Epidermal melanocyte (primary cell): ENCODE results near the gene BCAS3.

Source experiments
- DNase-seq: peaks from one replicate; pipeline ENCODE4 v3.0.0; 2011; ENCODE audit warnings: low spot score; ENCODE audit not compliant: insufficient read length

Gene BCAS3

DNA sequence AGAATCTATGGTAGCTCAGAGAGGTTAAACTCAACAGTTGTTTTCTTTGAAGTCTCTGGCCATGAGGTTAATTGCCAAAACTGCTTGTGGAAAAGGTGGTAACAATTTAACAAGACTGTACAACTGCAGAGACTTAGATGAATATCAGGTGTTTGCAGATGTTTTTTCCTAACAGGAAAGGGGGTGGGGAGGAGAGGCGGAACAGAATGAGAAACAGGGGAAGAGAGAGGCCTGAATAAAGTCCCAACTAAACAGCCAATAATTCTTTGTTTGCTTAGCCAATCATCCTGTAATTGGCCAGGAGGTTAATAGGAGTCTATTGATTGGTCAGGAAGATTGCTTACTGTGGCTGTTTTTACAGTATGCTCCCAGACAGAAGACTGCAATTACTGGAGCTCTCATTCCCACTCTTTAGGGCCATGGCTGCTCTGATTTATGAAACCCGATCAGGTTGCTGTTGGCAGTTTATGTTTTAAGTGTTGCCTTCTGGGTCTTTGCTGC is 472.3 kb downstream of the BCAS3 start:
- no peak for DNase-seq

DNA sequence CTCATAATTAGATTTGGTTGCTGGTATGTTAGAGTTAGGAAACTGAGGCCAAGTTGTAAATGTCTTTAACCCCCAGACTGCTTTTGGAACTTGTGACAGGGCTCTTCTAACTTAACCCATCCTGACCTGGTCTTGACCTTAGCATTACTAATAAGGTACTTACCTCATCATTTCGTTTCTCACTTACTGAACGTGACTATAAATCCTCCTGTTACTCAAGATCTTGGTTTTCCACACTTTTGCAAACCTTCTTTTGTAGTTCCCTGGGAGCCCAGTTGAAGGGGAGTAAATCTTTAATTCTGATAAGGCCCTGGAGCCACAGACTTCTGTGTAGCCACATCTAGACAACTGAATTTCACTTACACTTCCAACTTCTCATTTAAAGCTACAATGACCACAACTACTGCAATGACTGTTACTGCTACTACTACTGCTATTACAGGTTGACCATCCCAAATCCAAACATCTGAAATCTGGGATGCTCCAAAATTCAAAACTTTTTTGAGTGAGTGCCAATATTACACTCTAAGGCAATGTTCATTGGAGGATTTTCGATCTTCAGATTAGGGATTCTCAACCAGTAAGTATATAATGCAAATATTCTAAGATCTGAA is 473.1 kb downstream of the BCAS3 start:
- no peak for DNase-seq

DNA sequence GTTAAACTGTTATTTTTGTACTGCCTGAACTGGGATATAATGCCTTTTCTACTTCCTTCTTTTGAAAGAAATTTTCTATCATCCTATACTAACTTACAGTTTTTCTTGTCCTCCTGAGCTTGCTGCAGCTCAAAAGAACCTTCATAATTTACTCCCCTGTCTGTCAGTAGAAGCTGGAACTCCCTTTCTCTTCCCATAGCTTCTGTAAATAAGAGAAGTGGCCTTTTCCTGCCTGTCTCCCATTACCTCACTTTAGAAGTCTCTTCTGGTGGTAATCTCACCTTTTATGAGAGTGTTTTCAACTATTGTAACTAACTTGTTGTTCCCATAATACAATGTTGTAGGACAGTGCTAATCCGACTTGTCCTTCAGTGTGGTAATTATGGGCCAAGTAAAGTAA is 475.2 kb downstream of the BCAS3 start:
- DNase-seq, result no peak

- no peak for DNase-seq
Observed at GRCh38 chr17:61155590-61156237, 478.1 kb downstream of the BCAS3 start.

DNA sequence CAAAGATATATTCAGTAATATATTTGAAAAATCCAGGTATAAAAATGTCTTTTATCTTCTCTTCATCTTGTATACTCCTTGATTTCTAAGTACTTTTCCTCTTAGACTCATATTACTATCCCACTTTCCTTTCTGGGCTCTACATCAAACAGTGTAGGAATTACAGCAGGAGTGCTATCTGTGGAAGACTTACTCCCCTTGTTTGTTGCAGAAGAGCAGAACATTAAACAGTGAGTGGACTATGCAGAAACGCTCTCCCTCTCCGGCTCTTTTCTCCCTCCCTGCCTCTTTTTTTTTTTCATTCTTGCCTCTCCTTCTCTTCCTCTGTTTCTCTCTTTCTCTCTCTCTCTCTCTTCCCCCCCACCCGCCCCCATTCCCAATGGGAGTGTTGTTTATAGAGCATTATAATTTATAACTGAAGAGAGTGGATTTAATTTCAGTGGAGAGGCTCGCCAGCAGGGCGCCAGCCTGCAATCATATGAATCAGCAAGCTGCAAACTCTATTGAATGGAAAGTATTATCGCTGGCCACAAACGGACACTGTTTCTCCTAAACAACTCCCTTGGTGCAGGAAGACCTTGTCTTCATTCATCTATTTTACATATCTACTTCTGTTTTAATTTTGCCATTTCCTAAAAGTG is 479.7 kb downstream of the BCAS3 start:
- DNase-seq, result peak; percentile 48

DNA sequence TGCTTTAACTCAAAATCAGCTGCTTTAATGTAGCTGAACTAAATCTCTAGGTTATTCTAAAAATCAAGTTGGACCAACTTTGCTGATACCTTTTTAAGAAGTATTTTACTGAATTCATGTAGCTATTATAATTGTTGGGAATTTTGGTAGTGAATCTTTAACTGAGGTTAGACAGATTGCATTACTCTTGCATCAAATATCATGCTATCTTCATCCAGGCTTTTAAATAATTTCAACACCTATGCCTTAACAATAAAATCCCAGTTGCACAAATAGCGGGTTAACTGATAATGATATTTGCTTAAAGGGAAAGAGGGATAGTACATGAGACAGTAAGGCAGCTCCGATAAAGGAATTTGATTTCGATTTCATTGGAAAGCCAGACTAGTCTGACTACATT is 480.7 kb downstream of the BCAS3 start:
- DNase-seq, result no peak

DNA sequence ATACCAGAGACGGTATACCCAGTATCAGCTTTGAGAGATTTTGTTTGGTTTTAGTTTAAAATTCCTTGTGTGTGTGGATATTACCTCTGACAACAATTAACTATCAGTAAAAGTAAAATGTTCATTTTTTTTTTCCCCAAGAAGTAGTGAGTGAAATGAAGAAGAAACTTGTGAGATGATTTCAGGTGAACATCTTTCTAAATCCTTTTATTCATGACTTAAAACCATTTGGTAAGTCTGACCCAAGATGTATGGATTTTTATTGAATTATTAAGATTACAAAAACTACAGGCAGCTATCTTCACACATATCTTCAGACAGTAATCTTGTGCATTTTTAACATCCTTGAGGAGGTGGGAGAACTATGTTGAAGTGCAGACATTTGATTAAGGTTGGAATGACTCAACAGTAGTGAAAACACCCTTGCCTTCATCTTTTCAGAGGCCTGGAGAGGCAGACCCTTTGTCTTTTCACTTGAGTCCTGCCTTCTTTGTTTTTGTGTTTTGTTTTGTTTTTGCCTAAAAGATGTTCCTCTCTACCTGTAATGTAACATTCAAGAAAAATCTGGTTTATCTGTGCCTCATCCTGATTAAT is 481.7 kb downstream of the BCAS3 start:
- DNase-seq, result no peak

DNA sequence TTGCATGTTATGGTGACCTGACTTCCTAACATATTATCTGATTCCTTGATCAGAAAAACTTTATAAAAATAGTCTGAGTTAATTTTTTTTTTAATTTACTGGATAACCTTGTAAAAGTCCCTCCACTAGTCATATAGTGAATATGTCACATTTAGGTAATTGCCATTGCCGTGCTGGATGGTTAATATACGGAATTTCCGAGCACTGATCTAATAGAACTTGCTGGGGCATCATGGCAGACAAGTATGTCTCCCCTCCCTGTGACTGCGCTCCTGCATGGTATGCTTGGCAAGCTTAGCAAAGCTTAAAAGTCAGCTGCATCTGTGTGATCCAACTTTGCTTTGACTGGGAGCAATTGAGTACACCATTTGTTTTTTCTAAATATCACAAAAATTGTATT is 482.6 kb downstream of the BCAS3 start:
- no peak for DNase-seq

- no peak for DNase-seq
Observed at GRCh38 chr17:61160789-61161445, 483.3 kb downstream of the BCAS3 start.

- no peak for DNase-seq
Observed at GRCh38 chr17:61161615-61162134, 484.0 kb downstream of the BCAS3 start.

DNA sequence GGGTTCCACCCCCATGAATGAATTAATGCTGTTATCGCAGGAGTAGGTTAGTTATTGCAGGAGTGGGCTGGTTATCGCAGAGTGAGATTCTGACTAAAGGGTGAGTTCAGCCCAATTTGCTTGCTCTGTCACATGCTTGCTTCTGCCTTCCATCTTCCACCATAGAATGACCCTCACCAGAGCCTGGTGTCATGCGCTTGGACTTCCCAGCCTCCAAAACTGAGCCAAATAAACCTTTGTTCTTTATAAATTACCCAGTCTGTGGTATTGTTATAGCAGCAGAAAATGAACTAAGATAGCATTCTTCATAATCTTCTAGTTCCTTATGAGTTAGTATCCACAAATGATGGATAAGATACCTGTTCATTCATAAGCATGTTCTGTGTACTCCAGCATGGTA is 486.9 kb downstream of the BCAS3 start:
- DNase-seq, result no peak

- DNase-seq, result no peak
Observed at GRCh38 chr17:61167075-61167474, 489.4 kb downstream of the BCAS3 start.

GRCh38 chr17:61168506-61168905 is 490.9 kb downstream of the BCAS3 start:
- DNase-seq, result no peak

DNA sequence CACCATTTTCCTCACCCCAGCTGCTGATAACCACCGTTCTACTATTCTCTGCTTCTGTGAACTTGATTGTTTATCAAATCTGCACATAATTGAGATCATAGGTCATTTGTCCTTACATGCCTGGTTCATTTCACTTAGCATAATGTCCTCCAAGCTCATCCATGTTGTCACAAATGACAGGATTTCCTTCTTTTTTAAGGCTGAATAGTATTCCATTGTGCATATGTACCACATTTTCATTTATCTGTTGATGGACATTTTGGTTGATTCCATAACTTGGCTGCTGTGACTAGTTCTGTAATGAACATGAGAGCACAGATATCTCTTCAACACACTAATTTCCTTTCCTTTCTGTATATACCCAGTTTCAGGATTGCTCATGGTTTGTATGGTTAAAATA is 496.7 kb downstream of the BCAS3 start:
- DNase-seq, result no peak

GRCh38 chr17:61175298-61176142 is 497.9 kb downstream of the BCAS3 start:
- DNase-seq, result no peak

- no peak for DNase-seq
Observed at GRCh38 chr17:61177351-61177750, 499.7 kb downstream of the BCAS3 start.

DNA sequence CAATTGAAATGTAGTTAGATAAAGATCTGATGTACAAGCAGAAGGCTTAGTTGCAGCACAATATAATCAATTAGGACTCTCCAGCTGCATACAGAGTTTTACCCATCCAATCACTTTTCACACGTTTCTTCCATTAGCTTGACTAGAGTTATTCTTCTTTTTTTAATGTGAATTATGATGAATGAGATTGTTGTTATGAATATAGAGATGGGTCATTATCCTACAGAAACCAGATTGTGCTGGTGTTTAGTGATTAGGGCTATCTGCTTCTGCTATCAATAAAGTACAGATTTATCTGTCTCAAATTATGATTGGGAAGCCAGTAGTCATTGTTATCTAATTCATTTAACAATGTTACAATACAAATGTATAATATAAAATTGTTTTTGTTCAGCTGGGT is 500.6 kb downstream of the BCAS3 start:
- DNase-seq, result no peak

DNA sequence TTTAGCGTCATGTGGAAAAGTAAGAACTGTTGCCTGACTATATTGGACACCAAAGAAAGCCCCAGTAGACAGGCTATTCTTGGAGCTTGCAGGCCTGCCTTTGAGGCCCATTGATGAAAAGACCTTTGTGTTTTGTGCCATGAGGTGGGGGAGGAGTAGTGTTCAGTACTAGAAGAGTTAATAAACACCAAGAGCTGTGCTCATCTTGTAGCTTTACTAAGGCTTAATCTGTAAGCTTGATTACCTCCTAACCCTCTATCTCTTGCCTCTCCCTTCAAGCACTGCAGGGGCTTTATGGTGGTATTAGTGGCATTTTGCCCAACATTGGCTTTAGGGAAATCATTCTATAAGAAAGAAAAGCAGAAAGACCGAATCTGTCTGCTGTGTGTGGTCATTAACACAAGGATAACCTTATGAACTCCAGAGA is 501.7 kb downstream of the BCAS3 start:
- DNase-seq, result no peak

GRCh38 chr17:61183793-61184192 is 506.1 kb downstream of the BCAS3 start:
- DNase-seq, result no peak

GRCh38 chr17:61185385-61185784 is 507.7 kb downstream of the BCAS3 start:
- DNase-seq, result peak; percentile 38

DNA sequence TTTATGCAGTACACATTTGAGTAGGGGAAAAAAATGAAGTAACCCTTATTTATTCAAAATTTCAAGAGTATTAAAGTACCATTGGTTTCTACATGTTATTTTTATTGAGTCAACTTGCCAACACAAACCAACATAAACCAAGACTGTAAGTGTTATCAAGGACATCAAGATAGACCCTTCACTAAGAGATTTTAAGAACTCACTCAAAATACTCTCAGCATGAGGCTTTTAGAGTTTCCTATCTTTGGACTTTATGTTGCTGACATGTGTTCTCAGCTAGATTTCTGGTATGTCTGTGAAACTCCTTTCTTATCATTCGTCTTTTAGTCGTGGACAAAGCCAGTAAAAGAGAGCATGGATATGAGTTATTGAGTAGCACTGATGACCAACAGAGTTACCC is 509.4 kb downstream of the BCAS3 start:
- no peak for DNase-seq
